ENCODE data around the gene PTPN1. TPM values are rescaled to one million over a fixed set of nuclear protein-coding genes. Genes with fewer than 3 reads are reported as not detected.

Gene PTPN1
- total RNA-seq, 2 experiments from 2014 or later, result 82.3 to 82.8 TPM

DNA sequence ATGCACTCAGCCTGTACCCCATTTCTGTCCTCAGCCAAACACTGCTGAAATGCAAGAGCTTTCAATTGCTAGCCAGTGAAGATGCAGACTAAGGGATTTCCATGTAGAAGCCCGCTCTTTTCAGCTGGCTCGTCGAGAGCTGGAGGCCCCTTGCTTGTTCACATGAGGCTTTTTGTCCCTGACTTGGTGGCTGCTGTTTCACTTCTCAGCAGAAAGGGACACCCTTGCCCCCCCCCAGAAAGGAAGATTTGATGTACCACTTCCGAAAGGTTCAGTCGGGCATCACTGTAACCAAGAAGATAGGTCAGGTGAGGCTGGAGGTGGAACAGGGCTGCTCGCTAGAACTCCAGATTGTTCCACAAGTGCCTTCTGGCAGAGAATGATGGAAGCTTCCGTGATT, 23.3 kb downstream of the PTPN1 start:
- H3K27me3 Mint-ChIP-seq, result no peaks in the 10 kb centered on the region
- DNase-seq (no peak), ATAC-seq (ENCODE audit: poor library complexity) (no peak)
- Histone ChIP-seq H3K4me1 (ENCODE audit: insufficient read depth, low read length) (peaks cover 49% of the 10 kb centered on the region), H3K27ac (ENCODE audit: low read depth in 1 of 2, low read length in 2 of 2) (no peak overlapping the region), H3K27me3 (ENCODE audit: control insufficient read depth in 1 of 2, insufficient read depth in 2 of 2, low read length in 2 of 2) (no peaks in the 10 kb centered on the region), H3K36me3 (ENCODE audit: insufficient read depth, low read length) (peaks cover 15% of the 10 kb centered on the region), H3K4me3 (ENCODE audit: low read length) (no peak overlapping the region), H3K9me3 (ENCODE audit: control insufficient read depth in 1 of 2, insufficient read depth in 1 of 2, low read length in 2 of 2) (no peaks in the 10 kb centered on the region)
- H3K4me1 Mint-ChIP-seq (ENCODE audit: low read depth), result peaks cover 82% of the 10 kb centered on the region
- intact Hi-C loops (cut with DNase I, micrococcal nuclease), result no loop called here
- TF ChIP-seq, protein P1, sequence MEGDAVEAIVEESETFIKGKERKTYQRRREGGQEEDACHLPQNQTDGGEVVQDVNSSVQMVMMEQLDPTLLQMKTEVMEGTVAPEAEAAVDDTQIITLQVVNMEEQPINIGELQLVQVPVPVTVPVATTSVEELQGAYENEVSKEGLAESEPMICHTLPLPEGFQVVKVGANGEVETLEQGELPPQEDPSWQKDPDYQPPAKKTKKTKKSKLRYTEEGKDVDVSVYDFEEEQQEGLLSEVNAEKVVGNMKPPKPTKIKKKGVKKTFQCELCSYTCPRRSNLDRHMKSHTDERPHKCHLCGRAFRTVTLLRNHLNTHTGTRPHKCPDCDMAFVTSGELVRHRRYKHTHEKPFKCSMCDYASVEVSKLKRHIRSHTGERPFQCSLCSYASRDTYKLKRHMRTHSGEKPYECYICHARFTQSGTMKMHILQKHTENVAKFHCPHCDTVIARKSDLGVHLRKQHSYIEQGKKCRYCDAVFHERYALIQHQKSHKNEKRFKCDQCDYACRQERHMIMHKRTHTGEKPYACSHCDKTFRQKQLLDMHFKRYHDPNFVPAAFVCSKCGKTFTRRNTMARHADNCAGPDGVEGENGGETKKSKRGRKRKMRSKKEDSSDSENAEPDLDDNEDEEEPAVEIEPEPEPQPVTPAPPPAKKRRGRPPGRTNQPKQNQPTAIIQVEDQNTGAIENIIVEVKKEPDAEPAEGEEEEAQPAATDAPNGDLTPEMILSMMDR (IDR thresholded peaks at IDR 0.05), result no peak
- H3K27ac Mint-ChIP-seq, result no peak overlapping the region
- no peak overlapping the region for H3K4me3 Mint-ChIP-seq
- CTCF ChIA-PET, result interaction anchor here (1.3 to 1.9 kb wide), 3 partner anchors 10 to 55 kb away, joined by 3 to 6 read pairs (median 4); no protein-coding TSS in a partner anchor
- POLR2A ChIA-PET, result interaction anchor here (1.2 kb wide), 1 partner anchor 18 kb away, joined by 4 read pairs; no protein-coding TSS in a partner anchor
- no peaks in the 10 kb centered on the region for H3K9me3 Mint-ChIP-seq
- peaks cover 40% of the 10 kb centered on the region for H3K36me3 Mint-ChIP-seq (ENCODE audit: low read depth)

DNA sequence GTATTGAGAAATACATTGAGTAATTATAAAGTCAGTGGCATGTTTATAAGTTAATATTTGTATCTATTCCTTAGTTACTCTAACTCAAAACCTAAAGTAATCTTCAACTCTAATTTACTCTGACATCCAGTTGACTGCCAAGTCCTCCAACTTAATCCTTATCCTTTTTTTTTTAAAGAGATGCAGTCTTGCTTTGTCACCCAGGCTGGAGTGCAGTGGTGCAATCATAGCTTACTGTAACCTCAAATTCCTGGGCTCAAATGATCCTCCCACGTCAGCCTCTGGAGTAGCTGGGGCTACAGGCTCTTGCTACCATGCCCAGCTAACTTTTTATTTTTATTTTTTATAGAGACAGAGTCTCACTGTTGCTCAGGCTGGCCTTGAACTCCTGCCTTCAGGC, 24.4 kb downstream of the PTPN1 start:
- Histone ChIP-seq H3K4me3 (ENCODE audit: low read length) (no peak overlapping the region), H3K27me3 (ENCODE audit: control insufficient read depth in 1 of 2, insufficient read depth in 2 of 2, low read length in 2 of 2) (no peaks in the 10 kb centered on the region), H3K4me1 (ENCODE audit: insufficient read depth, low read length) (peaks cover 44% of the 10 kb centered on the region), H3K9me3 (ENCODE audit: control insufficient read depth in 1 of 2, insufficient read depth in 1 of 2, low read length in 2 of 2) (no peaks in the 10 kb centered on the region), H3K36me3 (ENCODE audit: insufficient read depth, low read length) (peaks cover 11% of the 10 kb centered on the region), H3K27ac (ENCODE audit: low read depth in 1 of 2, low read length in 2 of 2) (no peak overlapping the region)
- Mint-ChIP-seq H3K27ac (no peak overlapping the region), H3K27me3 (no peaks in the 10 kb centered on the region), H3K4me1 (ENCODE audit: low read depth) (peaks cover 75% of the 10 kb centered on the region), H3K4me3 (no peak overlapping the region), H3K9me3 (no peaks in the 10 kb centered on the region), H3K36me3 (ENCODE audit: low read depth) (peaks cover 44% of the 10 kb centered on the region)
- POLR2A ChIA-PET, result interaction anchor here (1.3 kb wide), 1 partner anchor 8 kb away, joined by 3 read pairs; no protein-coding TSS in a partner anchor
- no peak for DNase-seq
- CTCF ChIA-PET, result interaction anchor here (0.6 to 1.9 kb wide), 4 partner anchors 9 to 56 kb away, joined by 3 to 6 read pairs (median 4); no protein-coding TSS in a partner anchor
- intact Hi-C loops (cut with DNase I, micrococcal nuclease), result loop anchor here in 1 of 2 experiments (2.0 kb wide), 1 partner anchor 16 kb away; no protein-coding TSS in a partner anchor
- ATAC-seq (ENCODE audit: poor library complexity), result no peak
- TF ChIP-seq, protein P1 (IDR thresholded peaks at IDR 0.05), result no peak

DNA sequence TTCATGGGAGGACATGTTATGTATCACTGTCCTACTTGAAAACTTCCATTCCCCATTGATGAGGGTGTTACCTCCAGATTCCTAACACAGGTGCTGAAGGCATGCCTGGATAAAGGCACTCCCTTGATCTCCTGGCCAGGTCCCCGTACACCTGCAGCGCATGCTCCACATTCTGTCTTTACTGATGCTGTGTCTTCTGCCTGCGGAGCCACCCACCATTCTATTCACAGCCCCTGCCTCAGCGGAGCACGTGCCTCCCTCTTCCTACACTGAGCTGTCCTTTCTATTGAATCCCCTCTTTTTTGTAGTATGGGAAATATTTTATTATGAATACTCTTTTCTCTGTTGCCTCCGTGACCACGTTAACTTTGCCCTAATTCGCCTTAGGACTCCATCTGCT, 25.0 kb downstream of the PTPN1 start:
- H3K36me3 Mint-ChIP-seq (ENCODE audit: low read depth), result peaks cover 44% of the 10 kb centered on the region
- H3K27ac ChIP-seq (ENCODE audit: low read depth in 1 of 2, low read length in 2 of 2), result no peak overlapping the region
- H3K4me1 Mint-ChIP-seq (ENCODE audit: low read depth), result peaks cover 73% of the 10 kb centered on the region
- peaks cover 44% of the 10 kb centered on the region for H3K4me1 ChIP-seq (ENCODE audit: insufficient read depth, low read length)
- no peaks in the 10 kb centered on the region for H3K27me3 Mint-ChIP-seq
- no peak overlapping the region for H3K27ac Mint-ChIP-seq
- ChIA-PET POLR2A (interaction anchor here (1.1 to 1.3 kb wide), 2 partner anchors 8 to 12 kb away, joined by 3 read pairs; no protein-coding TSS in a partner anchor), CTCF (no interaction called here)
- peaks cover 12% of the 10 kb centered on the region for H3K36me3 ChIP-seq (ENCODE audit: insufficient read depth, low read length)
- H3K27me3 ChIP-seq (ENCODE audit: control insufficient read depth in 1 of 2, insufficient read depth in 2 of 2, low read length in 2 of 2), result no peaks in the 10 kb centered on the region
- H3K4me3 ChIP-seq (ENCODE audit: low read length), result no peak overlapping the region
- DNase-seq, result no peak
- ATAC-seq (ENCODE audit: poor library complexity), result no peak
- H3K9me3 ChIP-seq (ENCODE audit: control insufficient read depth in 1 of 2, insufficient read depth in 1 of 2, low read length in 2 of 2), result no peaks in the 10 kb centered on the region
- no peak overlapping the region for H3K4me3 Mint-ChIP-seq
- TF ChIP-seq, protein P1 (IDR thresholded peaks at IDR 0.05), result no peak
- intact Hi-C loops (cut with DNase I, micrococcal nuclease), result loop anchor here in 1 of 2 experiments (2.0 kb wide), 1 partner anchor 16 kb away; no protein-coding TSS in a partner anchor
- H3K9me3 Mint-ChIP-seq, result no peaks in the 10 kb centered on the region

Measured in CD4-positive, alpha-beta T cell (primary cell).